A549 (cell line): Measurements from ENCODE around the gene PELI2. TPM values are rescaled to one million over a fixed set of nuclear protein-coding genes. Genes with fewer than 3 reads are reported as not detected.

Experiments used
- ATAC-seq, 2 experiments: fragments of 200-7000 bp in 1 of 2; fragments of >200 bp in 1 of 2; cut with Nextera tagmentation in 1 of 2; cut with Tn5 transposase in 1 of 2; 3 replicates each; pipeline versions ENCODE4 v1.8.0 to v1.9.1; 2018 to 2020; ENCODE audit warnings: mild to moderate bottlenecking in 1 of 2, moderate library complexity in 1 of 2
- CTCF ChIA-PET: fragments of 300-600 bp; sonication (Branson Sonifier 250); formaldehyde crosslinking; extraction: SDS; loops from one replicate; lab custom pipeline; 2021; ENCODE audit warnings: antibody characterized with exemption, inconsistent platforms; lab: Yijun Ruan, JAX
- POLR2A ChIA-PET: fragments of 350-600 bp; formaldehyde crosslinking; extraction: SDS; loops from one replicate; lab custom pipeline; 2021; ENCODE audit warnings: antibody characterized with exemption, inconsistent platforms; lab: Yijun Ruan, JAX
- DNase-seq, 2 experiments: peaks; one replicate each; pipeline versions ENCODE4 v3.0.0 to v3.0.0-alpha.2; 2011 to 2016; ENCODE audit warnings: low read depth in 1 of 2, low spot score in 1 of 2
- FAIRE-seq: peaks from 2 replicates; lab custom pipeline; 2011; peaks lifted over from hg19 to GRCh38; lab: Jason Lieb, UNC
- H3K27ac ChIP-seq, 2 experiments: fragments of >200 bp; sonication (Bioruptor Twin); formaldehyde crosslinking; 3 replicates each; pipeline ENCODE4 v1.5.1; 2016 to 2017
- H3K4me1 ChIP-seq: fragments of >200 bp; sonication (Bioruptor Twin); formaldehyde crosslinking; 3 replicates; pipeline ENCODE4 v1.6.1; 2016
- H3K4me2 ChIP-seq: fragments of >200 bp; sonication (Bioruptor Twin); formaldehyde crosslinking; 3 replicates; pipeline ENCODE4 v1.6.1; 2016
- H3K4me3 ChIP-seq: fragments of >200 bp; sonication (Bioruptor Twin); formaldehyde crosslinking; 3 replicates; pipeline ENCODE4 v1.5.1; 2016
- H3K9me3 ChIP-seq: fragments of >200 bp; sonication (Bioruptor Twin); formaldehyde crosslinking; 3 replicates; pipeline ENCODE4 v1.6.1; 2016
- BCL3 ChIP-seq: fragments of >200 bp; sonication (Bioruptor Twin); formaldehyde crosslinking; IDR thresholded peaks from 3 replicates; pipeline ENCODE4 v1.6.1; 2016
- CEBPB ChIP-seq, 2 experiments: fragments of >200 bp in 1 of 2; sonication (Bioruptor Twin) in 1 of 2; formaldehyde crosslinking in 1 of 2; IDR thresholded peaks; 2 replicates each; pipeline ENCODE4 v1.6.1; 2012 to 2016
- CHD2 ChIP-seq: fragments of 150-350 bp; IDR thresholded peaks from 2 replicates; pipeline ENCODE4 v1.6.1; 2014; ENCODE audit warnings: low read length; ENCODE audit not compliant: partially characterized antibody
- CHD4 ChIP-seq: fragments of 200-600 bp; sonication (generic); IDR thresholded peaks from 2 replicates; pipeline ENCODE4 v1.6.1; 2016; ENCODE audit warnings: antibody characterized with exemption, mild to moderate bottlenecking, borderline replicate concordance
- CTCF ChIP-seq: fragments of >200 bp; sonication (Bioruptor Twin); formaldehyde crosslinking; IDR thresholded peaks from 3 replicates; pipeline ENCODE4 v1.5.1; 2016
- E2F6 ChIP-seq: IDR thresholded peaks from 2 replicates; pipeline ENCODE4 v1.6.1; 2012; ENCODE audit warnings: low read depth, borderline replicate concordance
- EHMT2 ChIP-seq: fragments of 200-600 bp; sonication (generic); IDR thresholded peaks from 2 replicates; pipeline ENCODE4 v1.6.1; 2016; ENCODE audit warnings: antibody characterized with exemption, low read depth, mild to moderate bottlenecking, moderate library complexity
- EP300 ChIP-seq, 2 experiments: fragments of >200 bp; sonication (Bioruptor Twin); formaldehyde crosslinking; IDR thresholded peaks; 2 replicates in 1 of 2; 3 replicates in 1 of 2; pipeline ENCODE4 v1.6.1; 2016 to 2017
- FOSL2 ChIP-seq, 2 experiments: fragments of 450-650 bp in 1 of 2; fragments of >200 bp in 1 of 2; sonication (Bioruptor Twin) in 1 of 2; formaldehyde crosslinking; IDR thresholded peaks; 2 replicates each; pipeline versions ENCODE4 v1.5.0 to v1.6.1; 2016 to 2020; ENCODE audit warnings: mild to moderate bottlenecking in 1 of 2, moderate library complexity in 1 of 2
- FOXS1 ChIP-seq: fragments of 250-450 bp; sonication (Bioruptor Pico); IDR thresholded peaks from 2 replicates; pipeline ENCODE4 v1.5.0; 2020; ENCODE audit warnings: mild to moderate bottlenecking, moderate library complexity
- GATA3 ChIP-seq: IDR thresholded peaks from 2 replicates; pipeline ENCODE4 v1.6.1; 2012; ENCODE audit warnings: borderline replicate concordance
- HDAC2 ChIP-seq: fragments of 200-600 bp; sonication (generic); IDR thresholded peaks from 2 replicates; pipeline ENCODE4 v1.6.1; 2016
- HES2 ChIP-seq: fragments of >200 bp; sonication (Bioruptor Twin); formaldehyde crosslinking; IDR thresholded peaks from 2 replicates; pipeline ENCODE4 v1.6.1; 2016
- HOXB13 ChIP-seq: fragments of 250-450 bp; sonication (Bioruptor Pico); IDR thresholded peaks from 2 replicates; pipeline ENCODE4 v1.5.0; 2020; ENCODE audit warnings: low read depth, mild to moderate bottlenecking, moderate library complexity
- HOXB5 ChIP-seq: fragments of 250-450 bp; sonication (Bioruptor Pico); IDR thresholded peaks from 2 replicates; pipeline ENCODE4 v1.5.0; 2020; ENCODE audit warnings: mild to moderate bottlenecking, moderate library complexity
- JUN ChIP-seq, 2 experiments: fragments of >200 bp; sonication (Bioruptor Twin); formaldehyde crosslinking; IDR thresholded peaks; 2 replicates in 1 of 2; 3 replicates in 1 of 2; pipeline ENCODE4 v1.6.1; 2016 to 2017
- JUNB ChIP-seq: fragments of >200 bp; sonication (Bioruptor Twin); formaldehyde crosslinking; IDR thresholded peaks from 2 replicates; pipeline ENCODE4 v1.6.1; 2016
- KDM5A ChIP-seq: fragments of 200-600 bp; sonication (generic); IDR thresholded peaks from 2 replicates; pipeline ENCODE4 v1.6.1; 2016; ENCODE audit warnings: antibody characterized with exemption, mild to moderate bottlenecking
- NPAS2 ChIP-seq: fragments of 250-450 bp; sonication (Bioruptor Pico); IDR thresholded peaks from 2 replicates; pipeline ENCODE4 v1.8.0; 2022; ENCODE audit warnings: mild to moderate bottlenecking, moderate library complexity, borderline replicate concordance
- NR3C1 ChIP-seq: fragments of >200 bp; sonication (Bioruptor Twin); formaldehyde crosslinking; IDR thresholded peaks from 3 replicates; pipeline ENCODE4 v1.6.1; 2017
- PBX3 ChIP-seq: IDR thresholded peaks from 2 replicates; pipeline ENCODE4 v1.6.1; 2012
- PHF8 ChIP-seq: fragments of 200-600 bp; sonication (generic); IDR thresholded peaks from 2 replicates; pipeline ENCODE4 v1.6.1; 2016; ENCODE audit warnings: low read depth, mild to moderate bottlenecking, antibody characterized with exemption, moderate library complexity, borderline replicate concordance
- RAD21 ChIP-seq, 2 experiments: fragments of >200 bp in 1 of 2; sonication (Bioruptor Twin) in 1 of 2; formaldehyde crosslinking in 1 of 2; IDR thresholded peaks in 1 of 2; conservative IDR thresholded peaks in 1 of 2; 2 replicates in 1 of 2; 3 replicates in 1 of 2; pipeline ENCODE4 v1.6.1; 2012 to 2018; ENCODE audit warnings: inconsistent platforms in 1 of 2
- RNF2 ChIP-seq: fragments of 200-600 bp; sonication (generic); IDR thresholded peaks from 2 replicates; pipeline ENCODE4 v1.6.1; 2016; ENCODE audit warnings: low read depth, mild to moderate bottlenecking, antibody characterized with exemption, moderate library complexity, borderline replicate concordance
- SMC3 ChIP-seq: fragments of >200 bp; sonication (Bioruptor Twin); formaldehyde crosslinking; IDR thresholded peaks from 3 replicates; pipeline ENCODE4 v1.6.1; 2018; ENCODE audit warnings: inconsistent platforms
- SREBF2 ChIP-seq: fragments of 450-650 bp; IDR thresholded peaks from 2 replicates; pipeline ENCODE4 v1.6.1; 2014; ENCODE audit warnings: mild to moderate bottlenecking, moderate library complexity
- USF2 ChIP-seq: fragments of 450-650 bp; IDR thresholded peaks from 2 replicates; pipeline ENCODE4 v1.6.1; 2014; ENCODE audit warnings: antibody characterized with exemption
- ZFP36 ChIP-seq: fragments of 450-650 bp; IDR thresholded peaks from 2 replicates; pipeline ENCODE4 v1.6.1; 2014; ENCODE audit warnings: borderline replicate concordance; ENCODE audit not compliant: partially characterized antibody
- ZNF302 ChIP-seq: fragments of 250-450 bp; sonication (Bioruptor Pico); IDR thresholded peaks from 2 replicates; pipeline ENCODE4 v1.9.0; 2021; ENCODE audit warnings: inconsistent platforms, mild to moderate bottlenecking, moderate library complexity
- ZSCAN20 ChIP-seq: fragments of 250-450 bp; sonication (Bioruptor Pico); IDR thresholded peaks from 2 replicates; pipeline ENCODE4 v1.8.0; 2022; ENCODE audit warnings: mild to moderate bottlenecking, moderate library complexity
- WGBS: methylation state at CpG from one replicate; pipeline ENCODE4 v1.1.6; 2017; ENCODE audit errors: missing lambda C conversion rate; 5-methylcytosine and 5-hydroxymethylcytosine counted together
- polyA plus RNA-seq, 4 experiments: library from polyadenylated mRNA; depleted of rRNA in 3 of 4; stranded (reverse); fragments of >200 nt; fragmentation: RNase III in 1 of 4; extraction: RNeasy Plus Mini Kit Qiagen cat#74134 plus additional on column Dnase treatment in 1 of 4; gene quantifications; 2 replicates in 3 of 4; 3 replicates in 1 of 4; pipeline ENCODE4 v1.2.3, GENCODE V29; 2011 to 2017

PELI2 gene
- polyA plus RNA-seq, 2 of the 4 experiments (the other 2 are of a cell fraction) = 0.93 to 7.2 TPM

GRCh38 chr14:56181681-56182085 lies 63.5 kb downstream of the PELI2 start:
- FAIRE-seq (peak; percentile 36), DNase-seq (peak in 1 of 2 experiments; percentile 81), ATAC-seq (peak; percentile 63 to 86; a peak in 4 of 6 replicates)
- no peak for TF ChIP-seq E2F6
- TF ChIP-seq FOSL2 (IDR thresholded peaks at IDR 0.05) = 0 out of 2 replicates have a peak, but pooled peaks have one; percentile 10
- TF ChIP-seq FOSL2 (CRISPR knock-in tag; IDR thresholded peaks at IDR 0.05) = peak; percentile 83
- TF ChIP-seq BCL3 = peak; percentile 85; the same call in 2 of the 3 replicates
- TF ChIP-seq EP300 (IDR thresholded peaks at IDR 0.05) = peak; percentile 30 to 54; a peak in 2 of 5 replicates
- 0 out of 2 replicates have a peak, but pooled peaks have one; percentile 41 for TF ChIP-seq FOXS1
- TF ChIP-seq CEBPB (IDR thresholded peaks at IDR 0.05) = peak; percentile 92 to 96
- TF ChIP-seq HOXB5 (CRISPR knock-in tag) = no peak
- peak; percentile 62 for TF ChIP-seq GATA3
- 0 out of 5 replicates have a peak, but pooled peaks of 1 of the 2 experiments have one; percentile 42 for TF ChIP-seq RAD21 (conservative IDR thresholded peaks at IDR 0.05 in 1 of 2, IDR thresholded peaks at IDR 0.05 in 1 of 2)
- peak; percentile 81; the same call in 1 of the 2 replicates for TF ChIP-seq ZSCAN20
- peak; percentile 69 for TF ChIP-seq JUNB
- TF ChIP-seq SMC3 = peak; percentile 35; the same call in 2 of the 3 replicates
- peak; percentile 79 for TF ChIP-seq HES2
- TF ChIP-seq PHF8 = no peak
- TF ChIP-seq ZFP36 = peak; percentile 3
- TF ChIP-seq JUN (IDR thresholded peaks at IDR 0.05) = peak; percentile 41 to 84; a peak in 2 of 5 replicates
- Histone ChIP-seq H3K4me2 (peak overlapping the region; percentile 63), H3K4me3 (no peak overlapping the region), H3K27ac (peak overlapping the region; percentile 8 to 47; a peak in 2 of 6 replicates), H3K9me3 (no peaks in the 10 kb centered on the region), H3K4me1 (peaks cover 35% of the 10 kb centered on the region)
- 9% methylated on average over 2 of the region's 2 CpGs for WGBS
- ChIA-PET POLR2A (interaction anchor here (0.7 kb wide), 1 partner anchor 61 kb away, joined by 3 read pairs; no protein-coding TSS in a partner anchor), CTCF (interaction anchor here (1.3 kb wide), 1 partner anchor 14 kb away, joined by 4 read pairs; no protein-coding TSS in a partner anchor)

- CTCF ChIA-PET = interaction anchor here (1.3 kb wide), 1 partner anchor 13 kb away, joined by 4 read pairs; no protein-coding TSS in a partner anchor
- no peak for FAIRE-seq
- WGBS = 85% methylated on average over 4 of the region's 4 CpGs
Observed at GRCh38 chr14:56182410-56182809, 64.2 kb downstream of the PELI2 start.

More at GRCh38 chr14:56182410-56182809, 64.2 kb downstream of the PELI2 start:
- Histone ChIP-seq H3K4me2 (peak overlapping the region; percentile 63), H3K27ac (no peak overlapping the region; a peak in 1 of 6 replicates), H3K4me3 (no peak overlapping the region), H3K4me1 (peaks cover 35% of the 10 kb centered on the region), H3K9me3 (no peaks in the 10 kb centered on the region)
- TF ChIP-seq SREBF2 (no peak), NPAS2 (CRISPR knock-in tag) (no peak), PBX3 (no peak), GATA3 (no peak), EHMT2 (no peak), FOSL2 (IDR thresholded peaks at IDR 0.05) (no peak), FOSL2 (CRISPR knock-in tag; IDR thresholded peaks at IDR 0.05) (no peak), HOXB5 (CRISPR knock-in tag) (no peak), HDAC2 (no peak), CTCF (no peak), CHD4 (no peak), CHD2 (no peak), EP300 (IDR thresholded peaks at IDR 0.05) (no peak), NR3C1 (no peak), USF2 (no peak), KDM5A (no peak), ZNF302 (CRISPR knock-in tag) (no peak), HOXB13 (no peak), RNF2 (no peak)
- POLR2A ChIA-PET = interaction anchor here (0.7 kb wide), 1 partner anchor 62 kb away, joined by 3 read pairs; no protein-coding TSS in a partner anchor
- DNase-seq = no peak
- no peak for ATAC-seq
